ENCODE measurements around the gene ODC1.

ODC1 gene

GRCh38 chr2:10413503-10413902 lies 34.6 kb downstream of the ODC1 start:
- FAIRE-seq = no peak

DNA sequence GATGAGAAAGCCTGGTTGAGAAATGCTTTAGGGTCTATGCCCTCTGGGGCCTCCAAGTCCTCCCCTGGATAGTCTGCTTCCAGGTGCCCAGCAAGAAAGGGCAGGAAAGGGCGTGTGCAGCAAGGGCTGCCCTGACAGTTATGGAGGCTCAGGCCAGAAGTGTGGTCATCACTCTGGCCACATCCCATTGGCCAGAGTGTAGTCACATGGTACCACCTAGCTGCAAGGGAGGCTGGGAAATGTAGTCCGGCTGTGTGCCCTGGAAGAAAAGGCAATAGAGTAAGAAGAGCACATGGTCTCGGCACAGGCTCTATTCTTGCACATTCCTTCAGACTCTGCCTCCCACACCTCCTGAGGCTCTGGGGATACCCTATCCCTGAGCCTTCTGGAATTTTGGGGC lies 35.7 kb downstream of the ODC1 start:
- FAIRE-seq = no peak

DNA sequence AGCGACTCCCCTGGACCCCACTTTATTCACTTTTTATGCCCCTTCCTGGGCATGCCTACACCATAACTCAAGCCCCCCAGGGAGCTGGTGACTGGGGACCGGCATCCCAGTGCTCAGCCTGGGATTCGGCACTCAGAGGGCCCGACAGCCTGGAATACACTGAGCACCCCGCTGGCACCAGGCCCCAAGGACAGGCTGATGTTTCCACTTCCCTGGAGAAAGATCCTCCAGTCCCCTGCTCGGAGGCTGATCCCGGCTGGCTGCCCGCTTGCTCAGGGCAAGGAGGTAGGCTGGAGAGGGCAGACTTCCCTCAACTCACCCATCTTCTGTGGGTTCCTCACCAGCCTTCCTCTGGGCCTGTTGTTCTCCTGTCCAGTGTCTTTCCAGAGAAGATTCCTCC lies 36.6 kb downstream of the ODC1 start:
- no peak for FAIRE-seq

- no peak for FAIRE-seq
These were observed 37.2 kb downstream of the ODC1 start for GRCh38 chr2:10410823-10411437.

DNA sequence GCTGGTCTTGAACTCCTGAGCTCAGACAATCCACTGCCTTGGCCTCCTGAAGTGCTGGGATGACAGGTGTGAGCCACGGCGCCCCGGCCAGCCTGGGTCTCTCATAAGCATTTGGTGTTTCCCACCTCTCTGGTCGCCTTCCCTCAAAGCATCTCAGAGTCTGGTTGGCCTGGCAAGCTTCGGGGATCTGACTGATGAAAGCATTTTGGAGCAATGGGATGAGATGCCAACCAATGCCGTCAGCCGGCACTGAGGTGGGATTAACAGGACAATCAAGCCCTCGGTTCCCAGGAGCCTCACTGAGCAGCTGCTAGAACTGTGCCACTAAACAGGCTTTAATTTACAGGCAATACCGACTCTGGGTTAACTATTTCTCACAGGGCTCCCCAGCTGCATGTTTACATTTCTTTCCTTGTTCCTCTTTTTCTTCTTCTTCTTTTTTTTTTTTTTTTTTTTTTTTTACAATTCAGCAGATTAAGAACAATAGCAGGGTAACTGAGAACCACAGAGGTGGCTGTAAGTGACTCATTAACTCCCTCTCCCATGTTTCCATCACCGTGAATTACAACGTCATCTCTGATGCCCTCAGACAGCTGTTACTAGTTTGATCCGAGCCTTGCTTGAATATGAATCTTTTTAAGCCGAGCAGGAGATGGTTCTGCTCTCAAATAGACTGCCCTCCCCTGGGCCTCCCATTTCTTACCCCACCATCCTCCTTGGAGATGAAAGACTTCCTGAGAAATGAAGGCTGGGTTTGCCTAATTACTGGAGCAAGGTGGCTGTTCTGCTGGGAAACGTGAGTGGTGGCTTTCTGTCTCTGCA lies 37.9 kb downstream of the ODC1 start:
- FAIRE-seq = no peak

GRCh38 chr2:10408649-10409579 lies 39.2 kb downstream of the ODC1 start:
- no peak for FAIRE-seq

DNA sequence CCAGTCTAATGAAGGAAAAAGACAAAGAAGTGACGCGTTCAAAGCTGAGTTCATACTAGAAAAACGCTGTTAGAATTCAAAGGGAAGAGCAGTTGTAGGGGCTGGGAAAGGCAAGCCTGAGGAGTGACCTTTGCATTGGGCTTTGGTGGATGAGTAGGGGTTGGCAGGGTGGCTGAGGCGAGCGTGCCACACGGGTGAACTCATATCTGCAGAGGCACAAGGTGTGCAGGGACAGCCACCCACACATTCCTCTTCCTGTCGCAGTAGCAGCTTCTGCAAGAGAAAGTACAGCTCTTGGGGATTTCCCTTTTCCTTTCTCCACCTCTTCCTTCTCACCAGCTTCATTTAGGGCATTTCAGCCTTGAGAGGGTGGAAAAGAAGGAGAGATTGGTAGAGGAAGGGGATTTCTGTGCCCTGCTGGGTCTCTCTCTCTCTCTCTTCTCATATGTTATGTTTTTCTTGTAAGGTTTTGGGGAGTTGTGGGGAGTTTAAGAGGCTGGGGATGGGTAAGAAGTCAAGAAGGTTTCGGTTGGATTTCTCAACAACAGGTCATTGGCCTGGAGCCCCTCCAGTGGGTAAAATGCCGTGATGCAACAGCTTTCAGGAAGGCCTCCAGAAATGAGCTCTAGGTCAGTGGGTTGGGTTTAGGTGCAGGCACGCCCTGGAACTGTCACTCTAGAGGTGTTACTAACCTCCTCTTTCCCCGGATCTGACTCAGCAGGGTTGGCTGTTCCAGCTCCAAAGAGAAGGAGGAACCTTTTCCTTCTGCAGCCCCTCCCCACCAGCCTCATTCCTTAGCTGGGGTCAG lies 40.1 kb downstream of the ODC1 start:
- FAIRE-seq = no peak

DNA sequence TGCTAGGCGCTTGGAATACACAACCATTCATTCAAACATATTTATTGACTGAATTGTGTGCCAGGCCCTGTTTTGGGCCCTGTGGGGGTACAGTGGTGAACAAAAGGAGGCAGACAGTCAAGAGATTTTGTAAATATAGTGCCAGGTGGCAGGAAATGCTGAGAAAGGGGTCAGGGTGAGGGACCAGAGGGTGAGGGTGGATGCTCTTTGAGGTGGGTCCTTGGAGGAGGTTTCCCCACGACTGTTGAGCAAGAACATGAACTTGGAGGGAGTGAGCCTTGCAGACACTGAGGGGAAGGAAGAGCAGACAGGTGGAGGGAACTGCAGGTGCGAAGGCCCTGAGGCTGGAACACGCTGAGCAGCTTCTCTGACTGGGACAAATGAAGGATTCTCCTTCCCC lies 40.7 kb downstream of the ODC1 start:
- FAIRE-seq = no peak

DNA sequence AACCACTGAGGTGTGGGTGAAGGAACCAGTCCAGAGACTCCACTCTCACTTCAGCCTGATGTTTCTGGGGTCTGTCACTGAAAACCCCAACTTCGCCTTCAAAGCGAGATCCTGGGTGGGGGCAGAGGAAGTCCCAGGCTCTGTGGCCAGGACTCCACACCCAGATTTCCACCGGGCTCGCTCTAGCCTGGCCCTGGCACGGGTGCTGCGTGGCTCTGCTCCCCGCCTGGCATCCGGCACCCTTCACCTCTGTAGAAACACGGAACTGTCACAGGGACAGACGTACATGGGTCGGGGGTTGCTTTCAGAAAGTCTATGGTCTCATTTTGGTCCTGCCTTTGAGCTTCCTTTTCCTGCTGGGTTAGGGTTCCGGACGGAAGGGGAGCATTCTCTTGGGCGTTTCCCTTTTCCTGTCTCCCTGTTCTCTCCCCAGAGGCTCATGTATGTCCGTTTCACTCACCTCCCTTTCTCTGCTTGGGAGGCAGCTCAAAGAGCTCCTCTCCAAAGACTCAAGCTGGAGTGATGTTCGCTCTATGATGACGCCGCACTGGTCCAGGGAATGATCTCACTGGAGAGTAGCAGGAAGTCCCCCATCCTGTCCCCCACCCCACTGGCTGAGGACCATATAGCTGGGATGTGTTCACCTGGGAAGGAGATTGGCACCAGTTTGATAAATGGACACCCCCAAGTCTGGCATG lies 41.5 kb downstream of the ODC1 start:
- FAIRE-seq = no peak

DNA sequence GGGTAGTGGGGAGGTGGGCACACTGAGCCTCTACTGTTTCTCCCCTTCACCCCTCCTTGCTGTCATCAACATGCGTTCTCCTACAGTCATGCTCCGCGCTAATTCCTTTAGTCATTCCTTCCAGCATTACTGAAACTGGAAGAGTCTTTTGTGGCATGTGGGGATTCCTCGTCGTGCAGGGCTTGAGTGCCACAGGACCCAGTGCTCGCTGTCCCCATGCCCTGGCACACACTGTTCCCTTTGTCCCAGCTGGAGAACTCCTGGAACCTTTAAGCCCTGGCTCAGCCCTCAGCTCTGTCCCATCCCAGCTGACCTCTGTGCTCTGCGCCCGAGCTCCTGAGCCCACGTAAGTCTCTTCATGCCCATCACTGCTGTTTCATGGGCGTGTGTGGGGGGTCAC lies 42.1 kb downstream of the ODC1 start:
- no peak for FAIRE-seq

GRCh38 chr2:10405448-10405847 lies 42.7 kb downstream of the ODC1 start:
- no peak for FAIRE-seq

GRCh38 chr2:10404324-10405143 lies 43.6 kb downstream of the ODC1 start:
- FAIRE-seq = no peak

DNA sequence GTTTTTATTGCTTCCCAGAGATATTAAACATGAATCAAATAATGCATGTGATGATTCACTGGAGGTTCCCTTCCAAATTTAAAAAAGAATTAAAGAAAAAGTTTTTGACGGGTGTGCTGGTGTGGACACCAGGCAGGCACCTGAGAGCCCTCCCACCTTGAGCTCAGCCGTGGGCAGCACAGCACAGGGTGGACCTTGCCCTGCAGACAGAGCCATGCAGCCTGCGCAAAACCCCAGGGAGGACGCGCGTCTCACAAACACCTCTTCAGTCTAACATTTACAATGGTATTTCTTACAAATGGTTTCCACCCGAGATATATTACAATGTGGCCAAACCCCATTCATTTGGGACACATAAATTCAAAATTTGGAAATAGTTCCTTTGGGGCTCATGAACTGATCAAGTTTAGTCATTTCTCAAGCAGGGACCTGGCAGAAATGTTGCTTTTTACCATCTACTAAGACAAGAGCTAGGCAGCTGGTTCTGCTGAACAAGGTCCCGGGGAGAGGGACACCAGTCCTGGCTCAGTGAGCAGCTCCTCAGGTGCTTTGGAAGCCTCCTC lies 45.4 kb downstream of the ODC1 start:
- FAIRE-seq = no peak

GRCh38 chr2:10402062-10402585 lies 46.0 kb downstream of the ODC1 start:
- no peak for FAIRE-seq

DNA sequence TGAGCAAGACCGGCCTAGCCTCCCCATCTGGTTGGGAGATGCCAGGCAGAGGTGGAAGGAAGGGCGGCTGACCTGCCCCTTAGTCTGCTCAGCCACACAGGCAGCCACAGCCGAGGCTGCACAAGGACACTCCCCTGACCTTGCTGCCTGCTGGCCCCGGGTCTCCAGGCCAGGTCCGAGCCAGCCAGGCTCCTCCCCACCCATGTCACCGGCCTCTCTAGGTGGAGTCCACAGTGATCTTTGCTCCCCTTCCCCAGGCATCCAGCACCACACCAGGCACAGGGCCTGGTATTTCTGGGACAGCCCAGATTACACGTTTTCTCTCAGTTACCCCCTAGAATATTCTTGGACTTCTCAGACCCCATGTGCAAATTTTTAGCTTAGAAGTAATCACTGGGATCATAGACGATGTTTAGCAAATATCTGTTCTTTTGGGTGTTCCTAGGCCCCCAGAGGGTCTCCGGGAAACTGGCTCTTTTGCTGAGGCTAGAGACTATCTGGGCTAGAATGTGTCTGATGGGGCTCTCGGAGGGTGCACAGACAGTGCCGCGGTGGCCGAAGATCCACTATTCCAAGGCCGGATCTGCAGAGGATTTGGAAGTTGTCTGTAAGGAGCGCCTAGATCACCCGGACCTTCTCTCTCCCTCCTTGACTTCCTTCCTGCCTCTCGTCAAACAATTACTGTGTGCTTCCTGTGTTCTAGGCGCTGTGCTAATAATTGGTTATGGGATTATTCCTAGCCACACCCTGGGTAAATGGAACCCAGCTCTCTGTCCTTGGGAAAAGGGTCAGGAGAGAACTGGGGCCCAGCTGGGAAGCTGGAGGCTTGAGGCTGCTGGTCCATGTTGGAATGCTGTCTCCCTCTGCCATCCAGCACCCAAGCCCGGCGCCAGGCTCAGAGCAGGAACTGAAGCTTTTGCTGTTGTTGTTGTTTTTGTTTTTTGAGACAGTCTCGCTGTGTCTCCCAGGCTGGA lies 46.9 kb downstream of the ODC1 start:
- FAIRE-seq = no peak

DNA sequence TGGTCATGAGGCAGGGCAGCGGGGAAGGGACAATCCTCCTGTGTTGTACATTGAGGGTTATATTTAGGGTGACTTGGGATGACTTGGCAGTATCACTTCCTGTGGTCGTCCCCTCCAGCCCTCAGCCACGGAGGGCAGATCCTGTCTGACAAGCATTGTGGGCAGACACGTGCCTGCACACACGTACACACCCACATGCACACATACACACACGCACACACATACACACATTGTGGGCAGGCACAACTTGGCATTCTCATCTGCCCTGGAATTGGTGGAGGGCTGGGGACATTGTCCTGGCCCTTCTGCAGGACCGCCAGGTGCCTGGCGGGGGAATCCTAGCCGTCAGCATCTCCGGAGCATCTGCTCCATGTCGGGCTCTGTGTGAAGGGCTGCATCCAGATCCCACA lies 47.6 kb downstream of the ODC1 start:
- no peak for FAIRE-seq

- FAIRE-seq = no peak
These were observed 48.1 kb downstream of the ODC1 start for GRCh38 chr2:10400002-10400401.

DNA sequence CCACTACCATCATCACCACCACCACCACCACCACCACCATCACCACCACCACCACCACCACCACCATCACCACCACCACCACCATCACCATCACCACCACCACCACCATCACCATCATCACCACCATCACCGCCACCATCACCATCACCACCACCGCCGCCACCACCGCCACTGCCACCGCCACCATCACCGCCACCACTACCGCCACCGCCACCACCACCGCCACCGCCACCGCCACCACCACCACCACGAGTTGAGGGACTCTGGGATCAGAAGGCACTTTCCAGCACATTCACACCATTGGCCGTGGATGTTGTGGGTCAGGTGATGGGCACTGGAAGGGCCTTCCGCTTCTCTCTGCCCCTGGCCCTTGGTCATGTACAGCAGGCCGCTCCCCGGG lies 48.8 kb downstream of the ODC1 start:
- no peak for FAIRE-seq

- no peak for FAIRE-seq
These were observed 49.6 kb downstream of the ODC1 start for GRCh38 chr2:10398496-10398895.

Measured in islet of Langerhans (tissue), 1 donor.